Measurements from ENCODE around the gene PADI1.
A peak's percentile ranks its signal among the peaks of the same experiment; 100 is the strongest.
"Not testable (repeated sequence)": the region's sequence is repeated elsewhere in the genome, so short reads cannot be mapped to it uniquely, and the experiment has no call there.

The PADI1 gene

GRCh38 chr1:17218939-17219338, 14.0 kb downstream of the PADI1 start:
- DNase-seq, result no peak

GRCh38 chr1:17220287-17220686, 15.4 kb downstream of the PADI1 start:
- no peak for DNase-seq

GRCh38 chr1:17222557-17222956, 17.6 kb downstream of the PADI1 start:
- no peak for DNase-seq

GRCh38 chr1:17224434-17224833, 19.5 kb downstream of the PADI1 start:
- DNase-seq, result no peak

GRCh38 chr1:17225140-17225539, 20.2 kb downstream of the PADI1 start:
- DNase-seq, result no peak

GRCh38 chr1:17227358-17227915, 22.5 kb downstream of the PADI1 start:
- DNase-seq, result no peak

GRCh38 chr1:17228619-17229018, 23.7 kb downstream of the PADI1 start:
- DNase-seq, result no peak

GRCh38 chr1:17229379-17229778, 24.5 kb downstream of the PADI1 start:
- no peak for DNase-seq

GRCh38 chr1:17230106-17230505, 25.2 kb downstream of the PADI1 start:
- no peak for DNase-seq

- no peak for DNase-seq
These were observed 25.9 kb downstream of the PADI1 start for GRCh38 chr1:17230671-17231310.

GRCh38 chr1:17232759-17233661, 28.1 kb downstream of the PADI1 start:
- DNase-seq, result no peak

- no peak for DNase-seq
These were observed 28.9 kb downstream of the PADI1 start for GRCh38 chr1:17233675-17234320.

- no peak for DNase-seq
These were observed 29.5 kb downstream of the PADI1 start for GRCh38 chr1:17234405-17234804.

- DNase-seq, result no peak
These were observed 30.4 kb downstream of the PADI1 start for GRCh38 chr1:17235135-17235885.

- peak; percentile 92 for DNase-seq
These were observed 32.0 kb downstream of the PADI1 start for GRCh38 chr1:17236779-17237560.

GRCh38 chr1:17237561-17237903, 32.6 kb downstream of the PADI1 start:
- DNase-seq, result no peak

GRCh38 chr1:17239420-17239819, 34.5 kb downstream of the PADI1 start:
- DNase-seq, result peak; percentile 31

- DNase-seq, result not testable (repeated sequence)
These were observed 36.3 kb downstream of the PADI1 start for GRCh38 chr1:17241011-17241779.

- not testable (repeated sequence) for DNase-seq
These were observed 36.8 kb downstream of the PADI1 start for GRCh38 chr1:17241780-17242074.

GRCh38 chr1:17243274-17243673, 38.3 kb downstream of the PADI1 start:
- DNase-seq, result no peak
